Neural progenitor cell (in vitro differentiated cells): ENCODE data around the gene XPC.

Experiments
- CTCF ChIP-seq: fragments of 200-600 bp; sonication (generic); IDR thresholded peaks from 2 replicates; pipeline ENCODE4 v1.5.1; 2017; ENCODE audit warnings: antibody characterized with exemption, mild to moderate bottlenecking
- EZH2 ChIP-seq: fragments of 200-600 bp; sonication (generic); IDR thresholded peaks from 2 replicates; pipeline ENCODE4 v1.6.1; 2017; ENCODE audit warnings: antibody characterized with exemption, mild to moderate bottlenecking, moderate library complexity
- EZH2phosphoT487 ChIP-seq: fragments of 200-600 bp; sonication (generic); IDR thresholded peaks from 2 replicates; pipeline ENCODE4 v1.6.1; 2017; ENCODE audit warnings: antibody characterized with exemption

GRCh38 chr3:14147617-14148016 lies 30.8 kb downstream of the XPC start:
- TF ChIP-seq CTCF, result no peak
- TF ChIP-seq EZH2phosphoT487, result no peak
- TF ChIP-seq EZH2, result no peak
